HG02610 (cell line): ENCODE data around the gene KRTCAP3.
"Not testable (repeated sequence)": the region's sequence is repeated elsewhere in the genome, so short reads cannot be mapped to it uniquely, and the experiment has no call there.

Source experiments
- ATAC-seq: cut with Tn5 transposase; IDR thresholded peaks from one replicate; pipeline ENCODE4 v1.9.1; 2021; ENCODE audit warnings: mild to moderate bottlenecking, moderate library complexity; ENCODE audit not compliant: unreplicated experiment

KRTCAP3 gene, protein sequence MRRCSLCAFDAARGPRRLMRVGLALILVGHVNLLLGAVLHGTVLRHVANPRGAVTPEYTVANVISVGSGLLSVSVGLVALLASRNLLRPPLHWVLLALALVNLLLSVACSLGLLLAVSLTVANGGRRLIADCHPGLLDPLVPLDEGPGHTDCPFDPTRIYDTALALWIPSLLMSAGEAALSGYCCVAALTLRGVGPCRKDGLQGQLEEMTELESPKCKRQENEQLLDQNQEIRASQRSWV

DNA sequence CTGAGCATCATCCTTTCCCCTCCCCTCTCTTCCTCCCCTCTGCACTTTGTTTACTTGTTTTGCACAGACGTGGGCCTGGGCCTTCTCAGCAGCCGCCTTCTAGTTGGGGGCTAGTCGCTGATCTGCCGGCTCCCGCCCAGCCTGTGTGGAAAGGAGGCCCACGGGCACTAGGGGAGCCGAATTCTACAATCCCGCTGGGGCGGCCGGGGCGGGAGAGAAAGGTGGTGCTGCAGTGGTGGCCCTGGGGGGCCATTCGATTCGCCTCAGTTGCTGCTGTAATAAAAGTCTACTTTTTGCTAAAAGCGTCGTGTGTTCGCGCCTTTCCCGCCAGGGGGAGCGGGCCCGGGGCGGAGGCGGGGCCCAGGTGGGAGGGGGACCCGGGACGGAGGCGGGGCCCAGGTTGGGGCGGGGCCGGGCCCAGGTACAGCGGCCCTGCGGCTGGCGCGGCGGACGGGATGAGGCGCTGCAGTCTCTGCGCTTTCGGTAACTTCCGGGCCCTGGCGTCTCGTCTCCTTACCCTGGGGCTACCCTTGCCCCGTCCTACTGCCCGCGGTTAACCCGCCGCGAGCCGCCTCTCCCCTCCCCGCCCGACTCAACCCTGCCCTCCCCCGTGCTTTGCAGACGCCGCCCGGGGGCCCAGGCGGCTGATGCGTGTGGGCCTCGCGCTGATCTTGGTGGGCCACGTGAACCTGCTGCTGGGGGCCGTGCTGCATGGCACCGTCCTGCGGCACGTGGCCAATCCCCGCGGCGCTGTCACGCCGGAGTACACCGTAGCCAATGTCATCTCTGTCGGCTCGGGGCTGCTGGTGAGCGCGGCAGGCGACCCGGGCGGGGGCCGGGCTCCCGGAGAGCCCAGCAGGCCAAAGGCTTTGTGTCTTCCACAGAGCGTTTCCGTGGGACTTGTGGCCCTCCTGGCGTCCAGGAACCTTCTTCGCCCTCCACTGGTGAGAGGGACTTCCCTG, at the start of gene KRTCAP3:
Gene KRTCAP3, plus strand, starts transcription at position 424 of the 962 bp plus-strand sequence. Its CDS starts 32 bp downstream, at position 456.
- ATAC-seq = no peak

DNA sequence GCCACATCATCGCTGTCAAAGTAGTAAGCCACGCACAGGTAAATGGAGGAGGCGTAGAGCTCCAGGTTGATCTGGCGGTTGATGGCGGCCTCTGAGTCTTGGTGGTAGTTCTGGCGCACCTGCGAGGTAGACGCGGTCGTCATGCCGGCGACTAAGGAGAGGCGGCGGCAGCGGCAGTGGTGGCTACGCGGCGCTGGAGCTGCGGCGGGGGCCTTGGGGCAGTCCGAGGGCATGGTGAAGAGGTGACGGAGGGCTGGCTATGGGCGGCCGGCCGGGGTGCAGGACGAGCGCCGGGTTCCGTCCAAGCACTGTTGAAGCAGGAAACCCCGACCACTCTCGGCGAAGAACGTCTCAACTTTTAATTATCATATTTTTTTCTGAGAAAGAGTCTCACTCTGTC, 49.0 kb upstream of the KRTCAP3 start:
- ATAC-seq = no peak

DNA sequence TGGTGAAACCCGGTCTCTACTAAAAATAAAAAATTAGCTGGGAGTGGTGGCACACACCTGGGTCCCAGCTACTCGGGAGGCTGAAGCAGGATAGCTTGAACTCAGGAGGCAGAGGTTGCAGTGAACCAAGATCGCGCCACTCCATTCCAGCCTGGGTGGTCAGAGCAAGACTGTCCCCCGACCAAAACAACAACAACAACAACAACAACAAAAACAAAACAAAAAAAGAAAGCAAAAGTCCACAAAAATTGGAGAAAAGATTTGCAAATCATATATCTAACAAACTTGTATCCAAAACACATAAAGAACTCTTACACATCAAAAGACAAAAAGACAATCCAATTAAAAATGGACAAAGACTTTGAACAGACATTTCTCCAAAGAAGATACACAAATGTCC, 43.2 kb upstream of the KRTCAP3 start:
- ATAC-seq = no peak

DNA sequence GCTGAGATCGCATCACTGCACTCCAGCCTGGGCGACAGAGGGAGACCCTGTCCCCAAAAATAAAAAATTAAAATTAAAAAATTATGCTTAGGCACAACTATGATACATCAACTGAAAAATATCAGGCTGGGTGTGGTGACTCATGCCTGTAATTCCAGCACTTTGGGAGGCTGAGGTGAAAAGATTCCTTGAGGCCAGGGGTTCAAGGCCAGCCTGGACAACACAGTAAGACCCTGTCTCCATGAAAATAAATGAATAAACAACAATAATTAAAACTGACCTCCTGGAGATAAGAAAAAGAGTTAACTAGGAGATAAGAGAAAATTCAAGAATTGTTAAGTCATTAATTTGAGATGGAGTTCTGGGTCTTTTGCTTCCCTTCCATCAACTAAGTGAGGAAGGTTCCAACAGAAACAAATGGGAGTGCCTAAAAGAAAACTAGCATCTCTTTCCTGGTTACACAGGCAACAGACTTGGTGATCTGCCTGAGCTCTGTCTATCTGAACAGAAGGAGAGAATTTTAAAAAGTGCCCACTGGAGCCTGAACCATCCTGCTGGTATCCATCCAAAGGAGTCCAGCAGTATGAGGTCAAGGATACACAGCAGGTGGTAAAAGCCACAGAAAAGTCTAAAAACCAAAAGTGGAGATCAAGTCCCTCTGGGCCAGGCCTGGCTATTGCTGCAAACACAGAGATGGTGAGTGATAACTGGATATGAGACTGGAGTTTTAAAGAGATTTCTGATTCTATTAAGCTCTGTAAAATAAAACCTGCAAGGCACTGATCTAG, 41.6 kb upstream of the KRTCAP3 start:
- ATAC-seq = no peak

DNA sequence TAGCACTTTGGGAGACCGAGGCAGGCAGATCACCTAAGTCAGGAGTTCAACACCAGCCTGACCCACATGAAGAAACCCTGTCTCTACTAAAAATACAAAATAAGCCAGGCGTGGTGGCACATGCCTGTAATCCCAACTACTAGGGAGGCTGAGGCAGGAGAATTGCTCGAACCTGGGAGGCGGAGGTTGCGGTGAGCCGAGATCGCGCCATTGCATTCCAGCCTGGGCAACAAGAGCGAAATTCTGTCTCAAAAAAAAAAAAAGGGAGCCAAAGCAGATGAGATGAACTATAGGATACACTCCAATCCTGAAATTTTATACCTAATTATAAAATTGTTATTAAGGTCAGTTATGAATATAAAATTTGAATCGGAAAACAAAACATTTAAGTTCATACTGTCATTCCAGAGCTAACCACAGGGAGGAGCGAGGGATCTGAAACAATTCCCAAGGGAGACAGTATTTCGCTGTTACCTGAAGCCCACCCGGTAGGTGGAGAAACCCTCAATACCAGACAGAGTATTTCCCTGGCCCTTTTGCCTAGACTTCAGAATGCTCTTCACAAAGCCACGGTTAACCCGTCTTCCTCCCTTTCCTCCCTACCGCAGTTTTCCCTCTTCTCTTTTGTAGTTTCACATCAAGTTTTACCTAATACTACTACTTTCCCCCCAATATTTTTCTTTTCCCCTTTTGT, 34.2 kb upstream of the KRTCAP3 start:
- ATAC-seq = no peak

DNA sequence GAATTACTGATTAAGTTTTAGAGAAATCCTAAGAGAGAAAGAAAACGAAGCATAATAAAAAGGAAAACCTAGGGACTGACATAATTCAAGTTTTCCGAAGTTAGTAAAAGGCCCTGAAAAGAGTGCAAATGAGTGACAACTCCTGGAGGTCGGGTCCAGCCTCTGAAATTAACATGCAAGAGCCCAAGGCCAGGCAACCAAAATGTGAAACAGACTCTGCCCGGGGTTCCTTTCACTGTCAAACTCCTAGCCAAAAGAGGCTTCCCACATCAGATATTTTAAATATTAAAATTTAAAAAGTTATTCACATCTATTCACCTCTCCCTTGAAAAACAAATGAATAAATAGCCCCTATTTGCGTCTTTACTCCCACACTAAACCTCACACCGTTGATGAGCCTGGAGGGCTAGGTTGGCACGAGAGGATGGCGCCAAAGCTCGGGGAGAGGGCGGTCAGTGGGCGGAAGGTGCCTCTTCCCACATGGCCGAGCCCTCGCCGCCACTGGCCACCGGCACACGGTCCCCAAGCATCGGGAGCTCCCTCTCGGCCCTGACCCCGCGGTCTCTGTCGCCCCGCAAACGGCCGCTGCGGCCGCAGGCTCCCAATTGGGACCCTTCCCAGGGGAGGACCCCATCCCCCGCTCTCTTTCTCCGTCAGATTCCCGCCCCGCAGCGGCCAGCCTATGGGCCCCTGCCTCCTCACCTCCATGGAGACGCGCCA, 33.4 kb upstream of the KRTCAP3 start:
- ATAC-seq = peak; percentile 24

DNA sequence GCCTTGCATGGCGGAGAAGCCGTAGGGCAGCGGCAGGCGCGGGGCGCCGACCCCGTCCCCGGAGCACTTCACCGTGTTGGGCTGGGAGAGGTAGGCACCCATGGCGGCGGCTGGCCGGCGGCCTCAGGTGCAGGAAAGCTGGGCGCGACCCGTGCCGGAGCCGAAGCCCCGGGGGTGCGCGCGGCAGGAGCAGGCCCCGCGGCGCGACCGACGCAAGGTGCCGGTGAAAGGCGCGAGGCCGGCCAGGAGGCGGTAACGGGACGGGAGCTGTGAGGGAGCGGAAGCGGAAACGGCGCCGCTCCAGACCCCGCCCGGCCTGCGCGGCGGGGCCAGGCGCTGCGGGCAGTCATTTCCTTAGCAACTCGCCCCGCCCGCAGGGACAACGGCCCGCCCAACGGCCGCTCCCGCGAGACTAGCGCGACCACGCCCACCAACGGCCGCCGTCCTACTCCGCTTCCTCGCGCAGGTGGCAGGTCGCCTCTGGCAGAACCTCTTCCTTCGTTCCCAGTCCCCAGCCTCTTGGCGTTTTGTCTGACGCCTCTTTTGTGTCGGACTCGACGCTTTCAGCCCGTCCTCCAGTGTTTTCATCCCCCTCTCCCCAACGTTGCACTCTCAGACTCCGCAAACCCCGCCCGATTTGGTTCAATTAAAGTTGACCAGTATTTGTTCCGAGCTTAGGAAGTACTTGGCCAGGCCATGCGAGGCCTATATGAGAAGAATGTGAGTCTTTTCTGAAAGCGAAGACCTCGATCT, 32.7 kb upstream of the KRTCAP3 start, which contains the start of gene PPM1G:
Gene PPM1G, minus strand, starts transcription at position 271 of the 753 bp plus-strand sequence. Its CDS starts 169 bp downstream, at position 102.
- ATAC-seq = peak; percentile 96

DNA sequence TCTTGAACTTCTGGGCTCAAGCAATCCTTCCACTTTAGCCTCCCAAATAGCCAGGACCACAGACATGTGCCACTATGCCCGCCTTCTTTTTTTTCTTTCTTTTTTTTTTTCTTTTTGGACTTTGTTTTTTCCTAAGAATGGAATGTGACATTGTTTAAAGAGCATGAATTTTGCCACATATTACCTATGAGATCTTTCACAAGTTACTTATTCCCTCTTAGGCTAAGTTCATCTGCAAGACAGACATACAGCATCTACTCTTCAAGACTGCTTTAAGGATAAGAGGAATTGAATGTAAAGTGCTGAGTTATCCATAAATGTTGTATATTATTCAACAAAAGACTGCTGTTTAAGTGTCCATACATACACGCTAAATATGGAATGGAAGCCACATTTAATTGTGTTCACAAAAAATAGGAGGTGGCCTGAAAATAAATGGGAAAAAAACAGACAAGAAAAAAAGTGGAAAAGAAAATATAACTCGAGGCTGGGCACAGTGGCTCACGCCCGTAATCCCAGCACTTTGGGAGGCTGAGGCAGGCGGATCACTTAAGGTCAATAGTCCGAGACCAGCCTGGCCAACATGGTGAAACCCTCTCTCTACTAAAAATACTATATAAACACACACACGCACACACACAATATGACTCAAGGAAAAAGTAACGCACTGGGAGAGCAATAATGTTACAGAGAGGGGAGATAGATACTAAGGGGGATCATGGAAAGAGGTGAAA, 29.6 kb upstream of the KRTCAP3 start:
- no peak for ATAC-seq

DNA sequence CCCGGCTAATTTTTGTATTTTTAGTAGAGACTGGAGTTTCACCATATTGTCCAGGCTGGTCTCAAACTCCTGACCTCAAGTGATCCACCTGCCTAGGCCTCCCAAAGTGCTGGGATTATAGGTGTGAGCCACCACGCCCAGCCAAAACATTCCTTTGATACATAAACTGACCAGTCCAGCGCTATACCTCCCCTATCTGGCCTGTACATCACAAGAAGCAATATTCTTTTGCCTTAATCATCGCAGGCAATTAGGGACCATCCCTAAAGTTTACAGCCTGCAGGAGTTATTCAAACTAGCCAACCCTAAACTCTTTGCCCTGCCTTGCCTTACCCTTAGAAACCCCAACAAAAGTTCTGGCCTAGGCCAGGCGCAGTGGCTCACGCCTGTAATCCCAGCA, 26.0 kb upstream of the KRTCAP3 start:
- no peak for ATAC-seq

DNA sequence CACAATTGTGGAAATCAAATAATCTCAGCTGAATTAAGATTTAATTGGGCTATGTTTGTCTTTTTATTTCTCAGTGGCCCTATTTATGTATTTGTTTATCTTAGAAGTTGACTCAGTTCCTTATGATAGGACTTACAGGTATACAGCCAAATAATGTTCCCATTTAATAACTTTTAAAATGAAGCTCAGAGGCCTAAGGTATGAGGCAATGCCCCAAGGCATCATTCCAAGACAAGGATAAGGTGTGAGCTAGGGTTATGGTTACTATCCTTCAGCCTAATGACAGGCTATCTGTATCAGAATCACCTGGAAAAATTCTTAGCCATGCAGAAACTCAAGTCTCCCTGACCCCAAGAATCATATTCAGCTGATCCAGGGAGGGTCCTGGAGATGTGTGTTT, 21.2 kb upstream of the KRTCAP3 start:
- no peak for ATAC-seq

DNA sequence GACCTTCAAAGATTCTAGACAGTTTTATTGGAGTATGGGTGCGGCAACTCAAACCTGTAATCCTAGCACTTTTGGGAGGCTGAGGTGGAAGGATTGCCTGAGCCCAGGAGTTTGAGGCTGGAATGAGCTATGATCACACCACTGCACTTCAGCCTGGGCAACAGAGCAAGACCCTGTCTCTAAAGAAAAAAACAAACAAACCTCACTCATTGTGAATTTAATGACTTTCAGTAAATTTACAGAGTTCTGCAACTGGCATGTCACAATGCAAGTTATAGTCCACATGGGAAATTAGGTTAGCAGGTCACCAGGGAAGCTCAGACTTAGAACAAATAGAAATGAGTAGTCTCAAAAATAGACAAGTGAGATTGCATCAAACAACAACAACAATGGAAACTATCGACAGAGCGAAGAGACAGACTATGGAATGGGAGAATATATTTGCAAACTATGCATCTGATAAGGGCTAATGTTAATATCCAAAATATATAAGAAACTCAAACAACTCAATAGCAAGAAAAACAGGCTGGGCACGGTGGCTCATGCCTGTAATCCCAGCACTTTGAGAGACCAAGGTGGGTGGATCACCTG, 20.4 kb upstream of the KRTCAP3 start:
- ATAC-seq = no peak

DNA sequence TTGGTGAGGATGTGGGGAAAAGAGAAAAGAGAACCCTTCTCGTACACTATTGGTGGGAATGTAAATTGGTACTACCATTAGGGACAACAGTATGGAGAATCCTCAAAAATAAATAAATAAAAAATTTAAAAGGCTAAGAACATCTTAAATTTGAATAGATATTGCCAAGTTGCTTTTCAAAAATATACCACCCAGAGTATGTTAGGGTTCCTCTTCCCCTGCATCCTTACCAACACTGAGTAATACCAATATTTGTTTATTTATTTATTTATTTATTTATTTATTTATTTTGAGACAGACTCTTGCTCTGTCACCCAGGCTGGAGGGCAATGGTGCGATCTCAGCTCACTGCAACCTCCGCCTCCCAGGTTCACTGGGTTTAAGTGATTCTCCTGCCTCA, 19.2 kb upstream of the KRTCAP3 start:
- ATAC-seq = no peak

DNA sequence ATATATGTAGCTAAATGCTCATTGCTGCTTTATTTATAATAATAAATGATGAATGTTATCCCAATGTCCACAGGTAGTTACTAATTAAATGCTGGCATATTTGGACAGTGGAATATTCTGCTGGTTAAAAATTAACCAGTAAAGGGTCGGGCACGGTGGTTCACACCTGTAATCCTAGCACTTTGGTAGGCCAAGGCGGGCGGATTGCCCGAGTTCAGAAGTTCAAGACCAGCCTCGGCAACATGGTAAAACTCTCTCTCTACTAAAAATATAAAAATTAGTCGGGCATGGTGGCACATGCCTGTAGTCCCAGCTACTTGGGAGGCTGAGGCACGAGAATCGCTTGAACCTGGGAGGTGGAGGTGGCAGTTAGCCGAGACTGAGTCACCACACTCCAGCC, 17.1 kb upstream of the KRTCAP3 start:
- not testable (repeated sequence) for ATAC-seq

DNA sequence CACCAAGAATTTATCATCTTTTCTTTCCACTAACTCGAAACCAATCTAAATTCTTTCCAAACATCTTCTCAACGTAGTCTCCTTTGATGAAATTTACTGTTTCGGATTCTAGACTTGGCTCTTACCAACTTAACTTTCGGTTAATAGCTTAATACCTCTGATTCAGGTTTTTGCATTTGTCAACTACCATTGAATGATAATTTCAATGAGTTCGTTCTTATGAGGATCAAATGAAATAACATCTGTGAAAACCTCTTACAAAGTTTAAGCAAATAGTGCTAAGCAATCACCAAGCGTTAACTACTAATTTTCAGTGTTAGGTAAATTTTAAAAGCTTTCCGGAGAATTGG, 14.3 kb upstream of the KRTCAP3 start:
- ATAC-seq = no peak

DNA sequence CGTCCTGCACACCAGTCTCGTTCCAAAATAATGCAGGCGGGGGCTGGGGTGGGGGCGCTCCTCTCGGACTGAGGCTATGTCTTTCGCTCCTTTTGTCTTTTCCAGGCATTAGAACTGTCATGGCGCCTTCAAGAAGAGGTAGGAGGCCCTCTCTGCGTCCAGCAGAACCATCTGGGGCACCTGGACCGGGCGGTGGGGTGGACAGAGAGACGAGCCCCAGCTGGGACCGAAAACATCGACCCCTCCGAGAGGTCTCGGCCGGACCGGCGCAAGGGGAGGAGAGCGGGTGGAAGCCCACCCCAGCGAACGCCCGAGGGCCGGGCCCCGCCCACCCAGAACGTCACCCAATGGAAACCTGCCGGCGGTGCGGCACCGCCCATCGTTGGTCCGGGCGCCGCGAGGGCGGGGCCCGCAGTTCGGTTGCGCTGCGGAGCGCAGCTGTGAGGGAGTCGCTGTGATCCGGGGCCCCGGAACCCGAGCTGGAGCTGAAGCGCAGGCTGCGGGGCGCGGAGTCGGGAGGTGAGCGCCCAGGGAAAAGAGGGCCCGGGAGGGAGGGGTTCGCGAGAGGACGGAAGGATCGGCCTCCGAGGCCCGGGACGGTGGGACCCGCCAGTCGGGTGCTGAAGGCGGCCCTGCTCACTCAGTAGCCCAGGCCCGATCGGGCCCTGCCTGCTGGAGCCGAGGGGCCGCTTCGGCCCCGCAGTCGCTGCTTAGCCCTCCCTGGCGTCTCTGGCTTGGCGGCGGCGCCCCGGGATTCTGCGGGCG, 13.8 kb upstream of the KRTCAP3 start, which contains the start of gene NRBP1:
Gene NRBP1, plus strand, starts transcription at position 419 of the 765 bp plus-strand sequence. CDS start 4,643 bp downstream, outside the sequence.
- ATAC-seq = peak; percentile 85

DNA sequence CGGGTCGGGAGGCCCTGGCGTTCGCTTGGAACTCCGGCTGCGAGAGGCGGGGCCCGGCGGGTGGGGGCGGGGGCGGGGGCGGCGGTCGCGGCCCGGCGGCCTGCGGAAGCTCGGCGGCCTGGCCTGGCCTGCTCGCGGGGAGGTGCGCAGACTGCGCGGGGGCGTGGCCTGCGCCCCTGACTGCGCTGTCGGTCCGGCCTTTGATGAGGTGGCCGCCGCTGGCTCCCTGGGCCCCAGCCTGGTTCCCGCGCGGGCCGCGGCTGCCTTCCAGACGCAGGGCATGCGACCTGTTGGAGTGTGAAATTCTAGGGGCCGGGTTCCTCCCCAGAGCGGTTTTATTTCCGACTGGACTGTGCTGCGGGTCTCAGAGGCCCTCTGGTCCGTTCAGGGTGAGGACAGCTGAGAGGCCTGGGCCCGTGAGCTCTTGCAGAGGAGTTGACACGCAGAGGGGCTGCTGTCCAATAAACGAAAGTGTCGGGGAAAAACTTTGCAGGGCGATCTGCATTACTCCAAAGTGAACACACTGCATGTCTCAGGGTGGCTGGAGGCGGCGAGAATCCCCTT, 13.1 kb upstream of the KRTCAP3 start:
- peak; percentile 74 for ATAC-seq

DNA sequence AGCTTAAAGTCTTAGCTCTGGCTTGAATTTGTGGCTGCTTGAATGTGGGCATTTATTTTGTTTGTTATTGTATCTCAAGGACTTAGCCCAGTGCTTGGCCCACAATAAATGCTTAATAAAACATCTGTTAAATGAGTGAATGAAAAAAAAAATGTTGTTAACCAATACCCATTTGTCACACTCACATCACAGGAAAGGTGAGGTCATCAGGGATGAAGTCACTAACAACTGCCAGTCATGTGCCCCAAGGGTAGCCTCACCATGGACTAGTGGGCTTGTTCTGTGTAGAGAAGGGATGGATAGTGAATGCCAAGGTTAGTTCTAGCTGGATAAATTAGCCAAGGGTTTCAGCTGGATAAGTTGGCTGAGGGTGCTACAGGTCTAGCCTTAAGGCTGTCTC, 10.8 kb upstream of the KRTCAP3 start:
- no peak for ATAC-seq
